ENCODE data around the gene SSTR3. TPM values are rescaled to one million over a fixed set of nuclear protein-coding genes. Genes with fewer than 3 reads are reported as not detected.

The SSTR3 gene
- total and polyA plus RNA-seq, 10 of the 15 experiments (the other 5 are each of a cell fraction or from before 2014, with no cell fraction given) = 0.03 to 4.5 (median 2.4) TPM

DNA sequence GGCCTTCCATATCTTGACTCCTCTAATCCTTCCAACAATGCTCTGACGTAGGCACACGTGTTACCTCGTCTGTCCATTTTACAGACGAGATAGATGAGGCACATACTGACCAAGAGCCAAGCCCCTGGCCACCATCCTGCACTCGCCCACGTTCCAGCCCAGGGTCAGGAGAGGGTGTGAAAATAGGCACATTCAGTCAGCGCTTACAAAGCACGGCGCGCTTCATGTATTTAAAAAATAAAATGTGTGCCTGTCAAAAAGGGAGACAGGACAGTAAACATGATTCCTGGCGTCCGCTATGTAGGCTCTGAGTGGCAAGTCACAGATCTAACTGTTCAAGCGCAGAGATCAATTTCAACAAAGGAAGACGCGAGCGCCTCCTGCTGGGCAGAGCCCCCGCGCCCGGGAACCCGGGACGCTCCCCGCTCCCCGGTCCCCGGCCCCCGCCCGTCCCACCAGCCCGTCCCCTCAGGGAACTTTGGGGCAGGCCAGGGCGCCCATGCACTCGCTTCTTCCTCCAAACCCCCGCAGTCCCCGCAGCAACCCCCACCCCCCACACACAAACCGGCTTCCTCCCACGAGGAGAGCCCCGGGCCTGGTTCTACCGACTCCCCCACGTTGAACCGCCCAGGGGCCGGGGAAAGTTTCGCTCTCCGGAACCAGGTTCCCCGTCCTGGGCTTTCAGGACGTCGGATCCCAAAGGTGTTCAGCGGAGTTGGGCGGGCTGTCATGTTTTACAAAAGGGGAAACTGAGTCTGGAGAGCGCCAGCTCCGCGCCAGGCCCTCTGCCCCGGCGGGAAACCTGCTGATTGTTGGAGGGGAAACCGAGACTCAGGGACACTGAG, 13.8 kb downstream of the SSTR3 start (continued):
- TF ChIP-seq ZNF592 (IDR thresholded peaks at IDR 0.05) (0 out of 2 replicates have a peak, but pooled peaks have one; percentile 44), NR2C2 (IDR thresholded peaks at IDR 0.05; ENCODE audit: borderline replicate concordance, control insufficient read depth, insufficient read length, low read depth) (no peak), IKZF2 (IDR thresholded peaks at IDR 0.05) (peak in 1 of 2 experiments; percentile 26; a peak in 2 of 4 replicates), E2F8 (IDR thresholded peaks at IDR 0.05; ENCODE audit: low read depth, partially characterized antibody) (no peak), SPI1 (IDR thresholded peaks at IDR 0.05; ENCODE audit: borderline replicate concordance, insufficient read depth, low read depth, low read length) (0 out of 2 replicates have a peak, but pooled peaks have one; percentile 4), YY1 (IDR thresholded peaks at IDR 0.05; ENCODE audit: low read depth, low read length) (0 out of 2 replicates have a peak, but pooled peaks have one; percentile 32), MYC (IDR thresholded peaks at IDR 0.05; ENCODE audit: insufficient read depth, insufficient read length, insufficient replicate concordance, low read length, severe bottlenecking) (no peak), TBL1XR1 (IDR thresholded peaks at IDR 0.05; ENCODE audit: low read depth, low read length) (no peak), ZNF687 (IDR thresholded peaks at IDR 0.05) (peak; percentile 35; the same call in 1 of the 2 replicates), ASH2L (IDR thresholded peaks at IDR 0.05; ENCODE audit: borderline replicate concordance, low read depth) (no peak), RAD21 (IDR thresholded peaks at IDR 0.05; ENCODE audit: insufficient read depth, low read depth, low read length) (peak; percentile 78), JUND (IDR thresholded peaks at IDR 0.05; ENCODE audit: low read depth, low read length) (no peak), MYB (IDR thresholded peaks at IDR 0.05; ENCODE audit: borderline replicate concordance, low read depth, low read length) (no peak)
- TF ChIP-seq, protein P1, sequence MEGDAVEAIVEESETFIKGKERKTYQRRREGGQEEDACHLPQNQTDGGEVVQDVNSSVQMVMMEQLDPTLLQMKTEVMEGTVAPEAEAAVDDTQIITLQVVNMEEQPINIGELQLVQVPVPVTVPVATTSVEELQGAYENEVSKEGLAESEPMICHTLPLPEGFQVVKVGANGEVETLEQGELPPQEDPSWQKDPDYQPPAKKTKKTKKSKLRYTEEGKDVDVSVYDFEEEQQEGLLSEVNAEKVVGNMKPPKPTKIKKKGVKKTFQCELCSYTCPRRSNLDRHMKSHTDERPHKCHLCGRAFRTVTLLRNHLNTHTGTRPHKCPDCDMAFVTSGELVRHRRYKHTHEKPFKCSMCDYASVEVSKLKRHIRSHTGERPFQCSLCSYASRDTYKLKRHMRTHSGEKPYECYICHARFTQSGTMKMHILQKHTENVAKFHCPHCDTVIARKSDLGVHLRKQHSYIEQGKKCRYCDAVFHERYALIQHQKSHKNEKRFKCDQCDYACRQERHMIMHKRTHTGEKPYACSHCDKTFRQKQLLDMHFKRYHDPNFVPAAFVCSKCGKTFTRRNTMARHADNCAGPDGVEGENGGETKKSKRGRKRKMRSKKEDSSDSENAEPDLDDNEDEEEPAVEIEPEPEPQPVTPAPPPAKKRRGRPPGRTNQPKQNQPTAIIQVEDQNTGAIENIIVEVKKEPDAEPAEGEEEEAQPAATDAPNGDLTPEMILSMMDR (IDR thresholded peaks at IDR 0.05 in 2 of 3, conservative IDR thresholded peaks at IDR 0.05 in 1 of 3; ENCODE audit: control insufficient read depth in 2 of 3, extremely low read depth in 1 of 3, insufficient read depth in 1 of 3, low read depth in 3 of 3, low read length in 3 of 3) = peak; percentile 67 to 89 (median 80)

Measured in GM12878 (cell line).